NCI-H128 (cell line): Measurements from ENCODE around the gene HSD17B14.

Experiments
- DNase-seq: peaks from one replicate; lab custom pipeline; 2025; ENCODE audit not compliant: unreplicated experiment; lab: John Stamatoyannopoulos, UW

Gene HSD17B14

GRCh38 chr19:48830965-48831364 is 5.3 kb downstream of the HSD17B14 start:
- DNase-seq, result no peak

DNA sequence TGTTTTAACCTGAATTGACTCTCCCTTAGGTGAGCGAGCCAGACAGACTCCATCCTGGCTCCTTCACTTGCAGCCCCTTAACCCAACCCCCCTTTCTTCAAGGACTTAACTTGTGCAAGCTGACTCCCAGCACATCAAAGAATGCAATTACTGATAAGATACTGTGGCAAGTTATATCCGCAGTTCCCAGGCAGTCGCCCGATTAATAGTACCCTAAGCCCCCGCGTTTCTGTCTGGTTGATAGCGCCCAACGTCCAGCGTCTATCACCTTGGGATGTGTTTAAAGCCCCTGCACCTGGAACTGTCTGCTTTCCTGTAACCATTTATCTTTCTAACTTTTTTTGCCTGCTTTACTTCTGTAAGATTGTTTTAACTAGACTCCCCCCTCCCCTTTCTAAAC is 6.2 kb downstream of the HSD17B14 start:
- no peak for DNase-seq

DNA sequence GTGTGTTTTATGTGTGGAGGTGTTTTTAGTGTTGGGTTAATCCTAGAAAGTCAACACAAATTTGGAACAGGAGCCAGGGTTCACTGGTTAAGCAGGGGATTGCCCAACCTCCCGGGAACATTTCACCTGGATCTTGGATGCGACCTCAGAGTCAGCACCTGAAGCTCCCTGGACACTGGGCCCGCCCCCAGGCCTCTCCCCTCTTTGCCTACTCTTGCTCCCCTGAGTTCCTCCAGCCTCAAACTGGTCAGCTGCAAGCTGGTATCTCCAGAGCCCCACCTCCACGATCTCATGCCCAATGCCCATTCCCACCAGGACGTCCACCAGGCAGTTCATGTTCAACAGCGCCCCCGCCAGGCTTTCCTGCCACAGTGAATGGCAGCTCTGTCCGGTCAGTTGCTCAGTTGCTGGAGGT is 9.7 kb downstream of the HSD17B14 start:
- DNase-seq, result no peak

DNA sequence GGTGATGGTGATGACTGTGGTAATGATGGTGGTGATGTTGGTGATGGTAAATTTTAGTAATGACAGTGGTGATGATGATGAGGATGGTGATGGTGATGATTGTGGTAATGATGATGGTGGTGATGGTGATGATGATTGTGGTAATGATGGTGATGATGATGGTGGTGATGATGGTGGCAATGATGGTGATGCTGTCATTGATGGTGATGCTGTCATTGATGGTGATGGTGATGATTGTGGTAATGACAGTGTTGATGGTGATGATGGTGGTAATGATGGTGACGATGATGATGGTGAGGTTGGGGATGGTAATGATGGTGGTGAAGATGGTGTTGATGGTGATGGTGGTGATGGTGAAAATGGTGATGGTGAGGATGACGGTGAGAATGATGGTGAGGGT is 13.8 kb downstream of the HSD17B14 start:
- no peak for DNase-seq

DNA sequence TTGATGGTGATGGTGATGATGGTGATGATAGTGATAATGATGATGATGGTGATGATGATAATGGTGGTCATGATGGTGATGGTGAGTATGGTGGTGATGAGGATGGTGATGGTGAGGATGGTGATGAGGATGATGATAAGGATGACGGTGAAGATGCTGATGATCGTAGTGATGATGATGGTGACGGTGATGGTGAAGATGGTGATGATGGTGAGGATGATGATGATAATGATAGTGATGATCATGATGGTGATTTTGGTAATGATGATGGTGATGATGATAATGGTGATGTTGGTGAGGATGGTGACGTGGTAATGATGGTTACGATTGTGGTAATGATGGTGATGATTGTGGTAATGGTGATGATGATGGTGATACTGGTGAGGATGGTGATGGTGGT is 14.7 kb downstream of the HSD17B14 start:
- no peak for DNase-seq

DNA sequence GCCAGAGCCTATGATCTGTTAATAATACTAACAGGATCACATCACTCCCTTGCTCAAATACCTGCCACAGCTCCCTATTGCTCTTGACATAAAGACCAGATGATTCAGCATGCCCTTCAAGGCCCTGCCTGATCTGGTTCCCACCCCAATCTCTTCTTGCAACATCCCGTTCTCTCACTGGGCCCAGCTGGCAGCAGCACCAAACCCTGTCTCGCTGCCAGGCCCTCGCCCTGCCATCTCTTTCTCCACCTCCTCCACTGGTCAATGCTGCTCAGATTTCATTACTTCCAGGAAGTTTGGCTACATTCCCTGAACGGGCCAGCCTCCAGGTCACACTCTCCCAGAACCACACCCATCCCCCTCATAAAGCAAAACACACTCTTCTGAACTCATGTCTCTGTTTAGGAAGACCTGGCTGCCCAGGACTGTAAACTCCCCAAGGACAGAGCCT is 16.9 kb downstream of the HSD17B14 start:
- no peak for DNase-seq

- peak; percentile 53 for DNase-seq
Measured at GRCh38 chr19:48818234-48818820, 18.0 kb downstream of the HSD17B14 start.

- DNase-seq, result no peak
Measured at GRCh38 chr19:48817585-48818124, 18.6 kb downstream of the HSD17B14 start.

DNA sequence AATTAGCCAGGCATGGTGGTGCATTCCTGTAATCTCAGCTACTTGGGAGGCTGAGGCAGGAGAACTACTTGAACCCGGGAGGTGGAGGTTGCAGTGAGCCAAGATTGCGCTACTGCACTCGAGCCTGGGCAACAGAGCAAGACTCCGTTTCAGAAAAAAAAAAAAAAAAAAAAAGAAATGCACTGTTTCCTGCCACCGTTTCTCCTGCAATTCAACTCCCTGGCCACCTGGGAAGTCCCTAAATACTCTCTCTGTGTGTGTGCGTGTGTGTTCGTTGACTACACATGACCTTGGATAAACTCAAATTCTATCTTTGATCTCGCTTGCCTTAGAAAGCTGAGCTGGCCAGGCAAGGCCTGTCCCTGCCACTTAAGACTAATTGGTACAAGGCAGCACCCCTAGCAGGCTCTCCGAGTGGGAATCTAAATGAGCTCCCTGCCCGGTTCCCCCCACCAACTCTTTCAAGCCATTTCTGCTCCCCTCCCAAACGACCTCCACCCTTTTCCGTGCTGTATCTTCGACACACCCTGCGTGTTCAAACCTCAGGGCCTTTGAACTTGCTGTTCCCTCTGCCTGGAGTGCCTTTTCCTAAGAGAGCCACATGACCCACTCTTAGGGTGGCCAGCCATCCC is 20.3 kb downstream of the HSD17B14 start:
- DNase-seq, result no peak

DNA sequence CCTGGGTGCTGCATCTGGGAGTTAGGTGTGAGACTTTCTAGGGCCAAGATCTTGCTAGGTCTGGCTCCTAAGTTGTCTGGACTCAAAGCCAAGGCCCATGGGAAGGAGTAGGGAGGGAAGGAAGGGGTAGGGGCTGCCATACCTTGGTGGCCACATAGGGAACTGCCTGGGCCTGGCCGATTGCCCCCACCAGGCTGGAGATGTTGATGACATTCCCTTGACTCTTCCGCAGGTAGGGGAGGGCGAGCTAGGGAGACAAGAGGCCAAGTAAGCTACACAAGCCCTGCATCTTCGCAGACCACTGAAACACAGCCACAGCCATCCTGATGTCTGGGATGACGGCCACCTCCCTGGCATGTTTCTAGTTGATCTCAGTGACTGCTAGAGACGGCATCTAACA is 21.4 kb downstream of the HSD17B14 start:
- no peak for DNase-seq

- no peak for DNase-seq
Measured at GRCh38 chr19:48813123-48813913, 23.0 kb downstream of the HSD17B14 start.

- DNase-seq, result peak; percentile 63
Measured at GRCh38 chr19:48812094-48812929, 24.0 kb downstream of the HSD17B14 start.

DNA sequence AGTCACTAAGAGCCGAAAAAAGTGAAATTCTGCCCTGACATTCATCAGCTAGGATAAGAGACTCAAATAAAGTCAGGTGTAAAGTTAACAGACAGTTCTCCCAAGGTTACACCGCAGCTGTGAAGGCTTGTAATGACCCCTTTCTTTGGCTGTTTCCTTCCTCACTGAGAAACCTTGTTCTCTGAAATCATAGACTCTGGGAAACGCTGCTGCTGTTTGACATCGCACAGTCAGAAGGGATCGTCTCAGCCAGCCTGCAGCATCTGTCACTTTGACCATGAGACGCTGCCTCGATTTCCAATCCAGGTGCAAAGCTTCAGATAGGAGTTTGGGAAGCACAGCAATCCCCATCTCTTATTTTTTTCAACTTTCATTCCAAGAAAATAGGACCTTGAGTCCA is 26.1 kb downstream of the HSD17B14 start:
- DNase-seq, result no peak

DNA sequence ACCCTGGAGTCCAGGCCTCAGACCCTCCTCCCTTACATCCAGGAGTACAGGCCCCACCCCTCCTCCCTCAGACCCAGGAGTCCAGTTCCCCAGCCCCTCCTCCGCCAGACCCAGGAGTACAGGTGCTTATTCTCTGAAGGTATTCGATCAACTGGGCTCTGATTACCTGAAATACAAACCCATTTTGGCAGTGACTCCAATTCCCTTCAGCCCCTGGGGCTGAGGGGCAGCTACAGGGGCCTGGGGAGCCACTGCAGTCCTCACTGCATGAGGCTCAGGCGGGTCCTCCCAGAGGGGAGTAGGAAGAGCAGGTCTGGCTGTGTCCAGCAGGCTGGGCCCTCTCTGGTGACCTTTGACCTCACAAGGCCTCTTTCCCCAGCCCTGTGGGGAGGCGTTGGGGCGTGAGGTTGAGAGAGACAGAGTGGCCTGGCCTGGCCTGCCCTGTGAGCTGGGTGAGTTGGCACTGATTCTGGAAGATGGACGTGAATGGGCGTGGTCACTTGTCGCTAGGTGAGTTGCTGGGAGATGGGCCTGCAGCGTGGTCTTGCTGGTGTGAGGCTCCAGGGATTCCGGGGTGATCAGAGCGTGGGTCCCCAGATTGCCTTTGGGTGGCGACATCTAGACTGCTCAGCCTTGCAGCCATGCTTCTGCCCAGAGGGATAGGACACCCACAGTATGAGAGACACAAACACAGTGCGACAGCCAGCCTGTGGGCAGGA is 28.5 kb downstream of the HSD17B14 start:
- DNase-seq, result no peak

DNA sequence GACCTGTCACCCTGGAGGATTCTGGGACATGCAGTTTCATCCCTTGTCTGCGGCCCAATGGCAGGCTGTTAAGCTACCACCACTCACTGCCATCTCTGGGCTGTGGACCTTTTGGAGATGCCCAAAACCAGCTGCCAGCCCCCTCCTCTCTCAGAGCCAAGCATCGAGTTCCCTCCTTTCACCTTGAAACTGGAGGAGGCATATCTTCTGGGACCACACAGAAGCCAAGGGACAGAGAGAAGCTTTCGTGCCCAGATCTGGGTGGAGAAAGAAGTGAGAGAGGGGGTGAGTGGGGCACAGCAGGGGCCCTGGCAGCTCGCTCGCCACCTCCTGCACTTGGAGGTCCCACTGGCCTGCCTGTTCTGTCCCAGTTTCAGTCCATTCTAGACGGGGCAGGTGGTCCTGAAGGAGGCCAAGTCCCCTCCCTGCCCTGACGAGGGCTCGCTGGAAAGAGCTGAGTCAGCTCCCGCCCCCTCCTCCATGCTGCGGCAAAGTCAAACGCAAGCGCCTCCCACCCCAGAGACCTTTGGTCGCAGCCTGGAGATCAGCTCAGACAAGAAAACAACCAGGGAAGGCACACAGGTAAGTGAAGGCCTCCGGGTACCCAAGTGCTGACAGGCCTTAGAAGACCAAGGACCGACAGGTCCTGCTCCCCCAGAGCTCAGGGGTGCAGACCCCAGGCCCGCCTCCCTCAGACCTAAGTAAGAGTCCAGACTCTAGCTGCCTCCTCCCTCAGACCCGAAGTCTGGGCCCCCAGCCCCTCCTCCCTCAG is 29.3 kb downstream of the HSD17B14 start:
- DNase-seq, result no peak

DNA sequence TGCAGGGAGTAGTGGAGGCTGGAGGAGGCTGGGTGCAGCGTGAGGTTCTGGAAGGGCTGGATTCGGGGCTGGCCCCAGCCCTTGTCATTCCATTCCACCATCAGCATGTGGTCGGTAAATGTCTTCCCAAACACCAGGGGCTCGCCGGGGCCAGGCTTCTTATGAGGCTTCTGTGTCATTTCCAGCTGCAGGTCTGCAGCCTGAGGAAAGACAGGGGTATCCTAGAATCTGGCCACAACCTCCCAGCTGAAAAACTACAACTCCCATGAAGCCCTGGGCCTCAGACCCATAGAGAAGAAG is 29.8 kb downstream of the HSD17B14 start:
- no peak for DNase-seq

DNA sequence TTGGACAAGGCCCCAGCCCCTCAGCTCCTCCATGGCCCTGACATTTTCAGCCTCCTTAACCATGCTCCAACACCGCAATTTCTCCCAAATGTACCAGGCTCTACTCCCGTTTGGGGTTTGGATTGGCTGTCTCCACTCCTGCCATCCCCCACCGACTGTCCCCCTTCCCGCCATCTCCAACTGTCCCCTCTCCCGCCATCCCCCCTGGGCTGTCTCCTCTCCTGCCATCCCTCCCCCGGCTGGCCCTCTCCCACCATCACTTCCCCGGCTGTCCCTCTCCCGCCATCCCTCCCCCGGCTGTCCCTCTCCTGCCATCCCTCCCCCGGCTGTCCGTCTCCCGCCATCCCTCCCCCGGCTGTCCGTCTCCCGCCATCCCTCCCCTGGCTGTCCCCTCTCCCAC is 30.8 kb downstream of the HSD17B14 start:
- DNase-seq, result no peak

DNA sequence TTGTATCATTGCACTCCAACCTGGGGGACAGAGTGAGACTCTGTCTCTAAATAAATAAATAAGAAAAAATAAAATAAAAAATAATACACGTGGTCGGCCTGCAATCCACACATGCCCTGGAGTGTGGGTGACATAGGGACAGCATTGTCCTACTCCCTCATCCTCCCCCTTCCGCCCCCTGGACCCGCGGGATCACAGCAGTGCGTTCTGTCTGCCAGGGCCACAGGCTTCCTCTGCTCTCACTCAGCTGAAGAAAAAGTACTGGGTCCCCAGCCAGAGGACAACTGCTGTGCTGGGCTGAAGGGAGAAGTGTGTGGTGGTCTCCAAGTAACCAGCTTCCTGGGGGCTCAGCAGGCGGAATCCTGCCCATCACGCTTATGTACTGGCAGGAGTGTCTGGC is 31.8 kb downstream of the HSD17B14 start:
- DNase-seq, result no peak

DNA sequence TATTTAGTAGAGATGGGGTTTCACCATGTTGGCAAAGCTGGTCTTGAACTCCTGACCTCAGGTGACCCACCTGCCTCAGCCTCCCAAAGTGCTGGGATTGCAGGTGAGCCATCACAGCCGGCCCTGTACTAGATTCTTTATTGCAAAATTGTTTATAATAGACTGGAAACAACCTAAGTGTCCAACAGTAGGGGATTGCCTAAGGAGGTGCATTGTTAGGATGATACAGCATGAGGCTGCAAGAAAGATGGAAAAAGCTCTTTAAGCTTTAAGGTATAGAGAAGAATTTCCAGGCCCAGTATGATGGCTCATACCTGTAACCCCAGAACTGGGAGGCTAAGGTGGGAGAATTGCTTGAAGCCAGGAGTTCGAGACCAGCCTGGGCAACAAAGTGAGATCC is 33.7 kb downstream of the HSD17B14 start:
- no peak for DNase-seq
